Raji (cell line): Measurements from ENCODE around the gene RTN4R.

Source experiments
- POLR2A ChIP-seq: IDR thresholded peaks from 2 replicates; pipeline ENCODE4 v1.6.1; 2011; ENCODE audit warnings: low read depth, low read length, control low read depth; ENCODE audit not compliant: insufficient read depth

Gene RTN4R

GRCh38 chr22:20224917-20225692, 43.0 kb downstream of the RTN4R start:
- TF ChIP-seq POLR2A = no peak

- no peak for TF ChIP-seq POLR2A
Observed at GRCh38 chr22:20224256-20224626, 43.9 kb downstream of the RTN4R start.

DNA sequence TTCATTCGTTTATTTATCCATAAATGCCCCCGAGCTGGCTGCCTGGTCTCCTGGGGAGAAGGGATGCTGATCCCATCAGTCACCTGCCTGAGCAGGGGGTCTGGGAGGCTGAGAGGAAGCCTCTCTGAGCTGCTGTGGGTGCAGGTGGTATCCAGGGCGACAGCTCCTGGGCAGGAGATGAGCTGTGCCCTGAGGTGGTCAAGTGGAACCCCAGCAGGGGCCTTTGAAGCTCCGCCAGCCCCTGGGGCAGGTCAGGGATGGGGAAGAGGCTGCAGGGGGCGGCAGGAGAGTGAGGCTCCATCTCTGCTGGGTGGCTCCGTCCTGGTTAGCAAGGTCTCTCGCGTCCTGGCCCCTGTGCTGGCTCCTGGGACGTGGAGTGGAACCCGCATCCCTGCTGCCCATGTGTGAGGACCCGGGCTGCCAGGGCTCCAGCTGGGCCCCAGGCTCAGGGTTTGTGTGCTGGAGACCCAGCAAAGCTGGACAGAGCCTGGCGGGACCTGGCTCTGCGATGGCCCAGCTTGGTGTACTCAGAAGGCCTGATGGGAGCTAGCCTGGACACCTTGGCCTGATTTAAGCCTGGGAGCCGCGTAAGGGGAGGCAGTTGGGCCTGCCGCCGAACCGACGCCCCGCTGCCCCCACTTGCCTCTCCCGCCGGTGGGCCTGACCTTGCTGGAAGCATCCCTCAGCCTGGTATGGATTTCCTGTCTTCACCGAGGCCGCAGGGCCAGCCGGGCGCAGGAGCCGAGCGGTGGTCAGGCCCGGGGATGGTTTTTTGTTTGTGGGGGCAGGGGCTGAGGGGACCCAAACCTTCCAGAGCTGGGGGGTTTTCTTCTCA, 44.5 kb downstream of the RTN4R start:
- TF ChIP-seq POLR2A = no peak

GRCh38 chr22:20222764-20223420, 45.2 kb downstream of the RTN4R start:
- TF ChIP-seq POLR2A = no peak

GRCh38 chr22:20221421-20222340, 46.4 kb downstream of the RTN4R start:
- no peak for TF ChIP-seq POLR2A

DNA sequence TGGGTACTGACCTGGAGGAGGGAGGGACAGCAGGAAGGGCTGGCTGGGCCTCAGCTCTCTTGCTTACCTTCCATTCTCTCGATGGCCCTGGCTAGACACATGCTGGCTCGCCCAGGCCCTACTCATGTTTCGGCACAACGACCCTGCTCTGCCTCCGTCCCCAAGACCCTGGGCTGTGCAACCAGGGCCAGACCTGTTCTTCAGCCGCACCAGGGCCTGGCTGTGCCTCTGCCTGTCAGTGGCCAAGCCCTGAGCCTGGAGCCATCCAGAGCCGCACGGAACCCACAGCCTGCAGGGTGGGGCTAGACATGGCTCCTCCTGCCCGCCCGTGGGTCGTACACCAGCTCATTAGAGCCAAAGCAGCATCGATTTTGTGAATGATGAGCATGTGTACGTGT, 47.5 kb downstream of the RTN4R start:
- no peak for TF ChIP-seq POLR2A

- no peak for TF ChIP-seq POLR2A
Observed at GRCh38 chr22:20219667-20220628, 48.2 kb downstream of the RTN4R start.

DNA sequence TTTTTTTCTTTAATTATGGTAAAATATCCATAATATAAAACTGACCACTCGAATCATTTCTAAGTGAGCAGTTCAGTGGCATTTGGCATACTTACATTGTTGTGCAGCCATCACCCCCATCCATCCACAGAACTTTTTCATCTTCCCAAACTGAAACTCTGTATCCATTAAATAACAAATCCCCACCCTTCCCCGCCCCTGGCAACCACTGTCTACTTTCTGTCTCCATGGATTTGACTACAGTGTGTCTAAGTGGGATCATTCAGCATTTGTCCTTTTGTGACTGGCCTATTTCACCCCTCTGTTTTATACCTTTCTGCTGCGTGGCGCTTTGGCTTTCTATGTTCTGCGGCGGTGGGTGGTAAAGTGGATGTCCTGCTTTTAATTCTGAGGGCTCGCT, 49.1 kb downstream of the RTN4R start:
- no peak for TF ChIP-seq POLR2A

DNA sequence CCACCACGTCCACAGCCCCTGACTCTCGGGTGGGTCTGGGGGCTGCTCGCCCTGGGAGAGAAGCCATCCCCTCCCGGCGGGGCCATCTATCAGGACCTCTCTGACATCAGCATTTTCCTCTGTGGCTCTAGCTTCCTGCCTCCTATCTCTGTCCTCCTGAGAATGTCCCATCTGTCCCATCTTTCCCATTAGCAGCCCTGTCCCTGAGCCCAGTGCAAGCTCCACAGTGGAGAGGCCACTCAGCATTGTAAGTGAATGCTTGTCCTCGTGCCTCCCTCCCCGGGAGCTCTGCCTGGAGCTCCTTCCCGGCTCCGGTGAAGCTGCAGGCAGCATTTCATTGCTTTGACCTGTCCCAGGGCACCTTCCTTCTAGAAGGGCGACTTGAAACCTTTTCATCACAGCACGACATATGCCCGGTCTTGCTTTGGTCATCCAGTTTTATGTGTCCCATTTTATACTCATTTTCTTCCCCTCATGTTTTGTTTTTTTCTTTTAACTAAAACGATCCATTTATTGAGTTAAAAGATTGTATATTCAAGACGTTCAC, 49.7 kb downstream of the RTN4R start:
- no peak for TF ChIP-seq POLR2A

GRCh38 chr22:20217563-20217962, 50.6 kb downstream of the RTN4R start:
- TF ChIP-seq POLR2A = no peak

DNA sequence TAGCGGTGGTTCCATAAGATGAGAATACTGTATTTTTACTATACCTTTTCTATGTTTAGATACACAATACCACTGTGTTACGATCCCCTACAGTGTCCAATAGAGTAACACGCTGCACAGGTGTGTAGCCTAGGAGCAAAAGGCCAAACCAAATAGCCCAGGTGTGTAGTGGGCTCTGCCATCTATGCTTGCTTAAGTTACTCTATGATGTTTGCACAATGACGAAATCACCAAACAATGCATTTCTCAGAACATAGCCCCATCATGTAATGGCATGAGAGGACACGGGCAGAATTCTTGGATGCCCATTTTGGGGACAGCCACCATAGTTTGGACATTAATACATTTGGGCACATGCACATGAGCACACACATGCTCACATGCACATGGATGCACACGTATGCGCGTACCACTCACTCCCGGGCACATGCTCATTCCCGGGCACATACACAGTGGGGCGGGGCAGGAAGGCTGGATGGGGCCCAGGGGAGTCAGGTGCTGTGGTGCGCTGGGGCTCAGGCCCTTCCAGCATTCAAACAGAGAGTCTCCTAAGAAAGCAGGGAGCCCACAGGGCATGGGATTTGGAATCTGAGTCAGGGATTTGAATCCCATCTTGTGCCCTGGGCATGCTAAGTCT, 51.1 kb downstream of the RTN4R start:
- no peak for TF ChIP-seq POLR2A

DNA sequence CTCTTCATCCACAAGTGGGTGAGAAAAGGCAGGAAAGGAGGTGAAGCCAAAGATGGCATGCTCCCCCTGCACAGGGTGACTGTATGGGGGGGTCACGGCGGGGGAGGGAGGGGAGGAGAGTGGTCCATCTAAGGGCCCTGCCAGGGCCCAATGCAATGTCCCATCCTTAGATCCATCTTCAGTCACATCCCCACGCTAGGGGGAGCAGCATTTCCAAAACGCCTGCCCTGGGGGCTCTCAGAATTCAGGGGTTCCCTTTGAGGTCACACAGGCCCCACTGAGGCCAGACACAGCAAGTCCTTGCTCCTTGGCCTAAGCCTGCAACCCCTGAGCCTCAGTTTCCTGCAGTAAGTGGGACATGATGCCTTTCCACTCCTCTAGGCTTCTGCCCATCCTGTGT, 52.4 kb downstream of the RTN4R start:
- no peak for TF ChIP-seq POLR2A

DNA sequence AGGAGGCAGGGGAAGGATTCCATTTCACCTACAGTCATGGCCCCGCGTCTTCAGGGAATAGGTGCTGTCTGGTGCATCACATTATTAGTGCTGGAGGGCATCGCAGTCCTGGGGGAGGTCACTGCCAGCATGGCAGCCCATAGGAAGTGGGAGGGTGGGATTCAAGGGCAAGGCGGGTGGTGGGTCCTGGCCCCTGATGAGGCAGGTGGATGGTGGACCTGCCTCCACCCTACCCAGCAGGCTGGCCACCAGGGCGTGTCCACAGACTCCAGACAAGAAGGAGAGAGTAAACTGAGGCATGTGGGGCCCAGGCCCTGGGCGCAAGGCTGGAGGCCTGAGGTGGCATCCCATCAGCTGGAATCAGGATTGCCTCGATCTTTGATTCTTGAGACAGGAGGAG, 53.3 kb downstream of the RTN4R start:
- no peak for TF ChIP-seq POLR2A
